ENCODE results near the gene LCE6A.

DNA sequence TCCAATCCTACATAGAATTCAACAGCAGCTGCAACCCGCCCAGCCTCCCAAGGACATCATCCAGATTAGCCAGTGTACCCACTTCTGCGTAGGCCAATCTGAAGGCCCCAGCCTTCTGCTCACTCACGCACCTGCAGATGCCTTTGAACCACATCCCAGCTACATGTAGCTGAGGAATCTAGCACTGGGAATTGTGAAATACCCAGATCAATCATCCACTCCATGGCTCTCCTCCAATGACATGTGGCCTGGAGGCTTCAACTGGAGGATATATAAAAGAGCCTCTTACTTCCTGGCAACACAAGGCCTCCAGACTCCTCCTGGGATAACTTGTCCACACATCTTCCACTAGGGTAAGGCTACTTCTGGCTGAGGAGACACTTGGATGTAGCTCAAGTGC lies at the start of gene LCE6A:
- TF ChIP-seq, protein P1, sequence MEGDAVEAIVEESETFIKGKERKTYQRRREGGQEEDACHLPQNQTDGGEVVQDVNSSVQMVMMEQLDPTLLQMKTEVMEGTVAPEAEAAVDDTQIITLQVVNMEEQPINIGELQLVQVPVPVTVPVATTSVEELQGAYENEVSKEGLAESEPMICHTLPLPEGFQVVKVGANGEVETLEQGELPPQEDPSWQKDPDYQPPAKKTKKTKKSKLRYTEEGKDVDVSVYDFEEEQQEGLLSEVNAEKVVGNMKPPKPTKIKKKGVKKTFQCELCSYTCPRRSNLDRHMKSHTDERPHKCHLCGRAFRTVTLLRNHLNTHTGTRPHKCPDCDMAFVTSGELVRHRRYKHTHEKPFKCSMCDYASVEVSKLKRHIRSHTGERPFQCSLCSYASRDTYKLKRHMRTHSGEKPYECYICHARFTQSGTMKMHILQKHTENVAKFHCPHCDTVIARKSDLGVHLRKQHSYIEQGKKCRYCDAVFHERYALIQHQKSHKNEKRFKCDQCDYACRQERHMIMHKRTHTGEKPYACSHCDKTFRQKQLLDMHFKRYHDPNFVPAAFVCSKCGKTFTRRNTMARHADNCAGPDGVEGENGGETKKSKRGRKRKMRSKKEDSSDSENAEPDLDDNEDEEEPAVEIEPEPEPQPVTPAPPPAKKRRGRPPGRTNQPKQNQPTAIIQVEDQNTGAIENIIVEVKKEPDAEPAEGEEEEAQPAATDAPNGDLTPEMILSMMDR (IDR thresholded peaks at IDR 0.05; ENCODE audit: poor library complexity), result no peak
- no peak for TF ChIP-seq EZH2 (IDR thresholded peaks at IDR 0.05; ENCODE audit: borderline replicate concordance)
